ENCODE results near the gene GRIN3B.

GRIN3B gene

DNA sequence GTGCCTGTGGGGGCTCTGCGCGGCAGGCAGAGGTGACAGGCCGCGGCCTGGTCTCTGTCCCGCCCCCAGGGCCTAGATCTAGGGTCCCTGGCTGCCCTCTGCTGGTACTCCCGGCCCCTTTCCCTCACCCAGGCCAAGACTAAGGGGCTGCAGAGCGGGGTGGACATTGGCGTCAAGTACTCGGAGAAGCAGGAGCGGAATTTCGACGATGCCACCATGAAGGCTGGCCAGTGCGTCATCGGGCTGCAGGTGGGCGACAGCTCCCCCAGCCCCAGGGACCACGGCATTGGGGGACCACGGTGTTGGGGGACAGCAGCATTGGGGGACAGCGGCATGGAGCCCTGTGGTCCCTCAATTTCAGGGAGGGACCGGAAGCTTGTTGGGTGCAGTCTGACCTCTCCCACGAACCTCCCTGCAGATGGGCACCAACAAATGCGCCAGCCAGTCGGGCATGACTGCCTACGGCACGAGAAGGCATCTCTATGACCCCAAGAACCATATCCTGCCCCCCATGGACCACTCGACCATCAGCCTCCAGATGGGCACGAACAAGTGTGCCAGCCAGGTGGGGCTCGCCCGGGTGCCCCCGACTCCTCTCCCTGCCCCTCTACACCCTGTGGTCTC is 35.9 kb downstream of the GRIN3B start:
- TF ChIP-seq, protein P1, sequence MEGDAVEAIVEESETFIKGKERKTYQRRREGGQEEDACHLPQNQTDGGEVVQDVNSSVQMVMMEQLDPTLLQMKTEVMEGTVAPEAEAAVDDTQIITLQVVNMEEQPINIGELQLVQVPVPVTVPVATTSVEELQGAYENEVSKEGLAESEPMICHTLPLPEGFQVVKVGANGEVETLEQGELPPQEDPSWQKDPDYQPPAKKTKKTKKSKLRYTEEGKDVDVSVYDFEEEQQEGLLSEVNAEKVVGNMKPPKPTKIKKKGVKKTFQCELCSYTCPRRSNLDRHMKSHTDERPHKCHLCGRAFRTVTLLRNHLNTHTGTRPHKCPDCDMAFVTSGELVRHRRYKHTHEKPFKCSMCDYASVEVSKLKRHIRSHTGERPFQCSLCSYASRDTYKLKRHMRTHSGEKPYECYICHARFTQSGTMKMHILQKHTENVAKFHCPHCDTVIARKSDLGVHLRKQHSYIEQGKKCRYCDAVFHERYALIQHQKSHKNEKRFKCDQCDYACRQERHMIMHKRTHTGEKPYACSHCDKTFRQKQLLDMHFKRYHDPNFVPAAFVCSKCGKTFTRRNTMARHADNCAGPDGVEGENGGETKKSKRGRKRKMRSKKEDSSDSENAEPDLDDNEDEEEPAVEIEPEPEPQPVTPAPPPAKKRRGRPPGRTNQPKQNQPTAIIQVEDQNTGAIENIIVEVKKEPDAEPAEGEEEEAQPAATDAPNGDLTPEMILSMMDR (IDR thresholded peaks at IDR 0.05; ENCODE audit: insufficient read depth, low read depth, low read length, missing control alignments), result no peak
- H3K4me3 ChIP-seq (ENCODE audit: low read length), result no peak overlapping the region
- no peak for DNase-seq (ENCODE audit: low read depth)

GRCh38 chr19:1037621-1038064 is 37.4 kb downstream of the GRIN3B start:
- TF ChIP-seq, protein P1 (IDR thresholded peaks at IDR 0.05; ENCODE audit: insufficient read depth, low read depth, low read length, missing control alignments), result no peak
- no peak overlapping the region for H3K4me3 ChIP-seq (ENCODE audit: low read length)
- DNase-seq (ENCODE audit: low read depth), result no peak

DNA sequence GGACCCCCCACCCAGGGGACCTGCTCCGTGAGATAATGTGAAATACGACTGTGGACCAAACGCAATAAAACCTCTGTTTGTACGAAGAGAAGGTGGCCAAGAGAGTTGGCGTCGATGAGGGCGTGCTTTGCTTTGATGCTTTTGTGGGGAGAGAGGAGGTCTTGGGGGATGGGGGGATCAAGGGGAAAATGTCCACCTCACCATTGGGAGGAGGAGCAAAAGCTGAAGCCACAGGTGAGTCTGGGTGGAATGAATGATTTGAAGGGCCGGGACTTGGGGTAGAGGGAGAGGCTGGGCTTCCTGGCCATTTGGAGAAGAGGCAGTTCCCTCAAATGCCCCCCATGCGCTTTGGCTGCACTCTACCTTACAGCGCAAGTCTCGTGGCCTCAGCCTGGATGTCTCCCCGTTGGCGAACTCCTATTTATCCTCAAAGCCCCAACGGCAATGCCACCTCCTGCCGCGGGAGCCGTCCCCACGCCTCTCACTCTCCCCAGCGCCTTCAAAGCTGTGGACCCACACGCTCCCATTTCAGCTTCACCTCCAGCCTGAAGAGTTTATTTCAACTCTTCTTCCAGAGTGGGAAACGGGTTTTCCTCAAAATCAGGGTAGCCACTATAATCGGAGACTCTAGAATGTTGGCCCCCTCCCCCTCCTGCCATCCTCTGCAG is 38.9 kb downstream of the GRIN3B start:
- DNase-seq (ENCODE audit: low read depth), result peak; percentile 21
- no peak overlapping the region for H3K4me3 ChIP-seq (ENCODE audit: low read length)
- TF ChIP-seq, protein P1 (IDR thresholded peaks at IDR 0.05; ENCODE audit: insufficient read depth, low read depth, low read length, missing control alignments), result no peak

- TF ChIP-seq, protein P1 (IDR thresholded peaks at IDR 0.05; ENCODE audit: insufficient read depth, low read depth, low read length, missing control alignments), result no peak
- H3K4me3 ChIP-seq (ENCODE audit: low read length), result peak within 1 kb of the TSS; percentile 75
- peak; percentile 99 for DNase-seq (ENCODE audit: low read depth)
Measured at GRCh38 chr19:1039646-1040475, 39.6 kb downstream of the GRIN3B start, which contains the start of gene ABCA7. ABCA7 (plus strand) TSS chr19:1040107; CDS start chr19:1041362, 1,255 bp downstream.

GRCh38 chr19:1040476-1041271 is 40.5 kb downstream of the GRIN3B start:
- DNase-seq (ENCODE audit: low read depth), result peak; percentile 95
- H3K4me3 ChIP-seq (ENCODE audit: low read length), result peak overlapping the region; percentile 75
- TF ChIP-seq, protein P1 (IDR thresholded peaks at IDR 0.05; ENCODE audit: insufficient read depth, low read depth, low read length, missing control alignments), result no peak

GRCh38 chr19:1041272-1041834 is 41.1 kb downstream of the GRIN3B start:
- H3K4me3 ChIP-seq (ENCODE audit: low read length), result peak overlapping the region; percentile 75
- TF ChIP-seq, protein P1 (IDR thresholded peaks at IDR 0.05; ENCODE audit: insufficient read depth, low read depth, low read length, missing control alignments), result no peak
- DNase-seq (ENCODE audit: low read depth), result no peak
